ENCODE measurements around the gene POLR2E. TPM values are rescaled to one million over a fixed set of nuclear protein-coding genes. Genes with fewer than 3 reads are reported as not detected.

POLR2E gene
- total RNA-seq, 4 donors from 2014 or later: 117 to 228 (median 150) TPM

GRCh38 chr19:1128106-1128505 is 32.9 kb upstream of the POLR2E start:
- 92 to 100% methylated on average over 1 to 17 of the region's 17 CpGs for WGBS, 2 donors (ENCODE audit: low coverage in 1 of 2)
- Histone ChIP-seq H3K9me3 (no peaks in the 10 kb centered on the region), H3K27ac (no peak overlapping the region), H3K4me3 (no peak overlapping the region), H3K4me1 (peaks cover 0 to 75% (median 20%) of the 10 kb centered on the region in 3 donors), H3K36me3 (peaks cover 0 to 57% of the 10 kb centered on the region in 2 donors), H3K27me3 (no peaks in the 10 kb centered on the region)
- ATAC-seq: no peak
- TF ChIP-seq, protein P1, sequence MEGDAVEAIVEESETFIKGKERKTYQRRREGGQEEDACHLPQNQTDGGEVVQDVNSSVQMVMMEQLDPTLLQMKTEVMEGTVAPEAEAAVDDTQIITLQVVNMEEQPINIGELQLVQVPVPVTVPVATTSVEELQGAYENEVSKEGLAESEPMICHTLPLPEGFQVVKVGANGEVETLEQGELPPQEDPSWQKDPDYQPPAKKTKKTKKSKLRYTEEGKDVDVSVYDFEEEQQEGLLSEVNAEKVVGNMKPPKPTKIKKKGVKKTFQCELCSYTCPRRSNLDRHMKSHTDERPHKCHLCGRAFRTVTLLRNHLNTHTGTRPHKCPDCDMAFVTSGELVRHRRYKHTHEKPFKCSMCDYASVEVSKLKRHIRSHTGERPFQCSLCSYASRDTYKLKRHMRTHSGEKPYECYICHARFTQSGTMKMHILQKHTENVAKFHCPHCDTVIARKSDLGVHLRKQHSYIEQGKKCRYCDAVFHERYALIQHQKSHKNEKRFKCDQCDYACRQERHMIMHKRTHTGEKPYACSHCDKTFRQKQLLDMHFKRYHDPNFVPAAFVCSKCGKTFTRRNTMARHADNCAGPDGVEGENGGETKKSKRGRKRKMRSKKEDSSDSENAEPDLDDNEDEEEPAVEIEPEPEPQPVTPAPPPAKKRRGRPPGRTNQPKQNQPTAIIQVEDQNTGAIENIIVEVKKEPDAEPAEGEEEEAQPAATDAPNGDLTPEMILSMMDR (IDR thresholded peaks at IDR 0.05): no peak
- TF ChIP-seq POLR2AphosphoS5 (IDR thresholded peaks at IDR 0.05) (no peak), POLR2A (IDR thresholded peaks at IDR 0.05) (no peak), EP300 (IDR thresholded peaks at IDR 0.05) (no peak)

- Histone ChIP-seq H3K9me3 (no peaks in the 10 kb centered on the region), H3K27ac (no peak overlapping the region), H3K27me3 (no peaks in the 10 kb centered on the region), H3K36me3 (peaks cover 0 to 66% of the 10 kb centered on the region in 2 donors), H3K4me3 (no peak overlapping the region), H3K4me1 (peaks cover 0 to 70% (median 11%) of the 10 kb centered on the region in 3 donors)
- TF ChIP-seq, protein P1 (IDR thresholded peaks at IDR 0.05): no peak
- TF ChIP-seq POLR2AphosphoS5 (IDR thresholded peaks at IDR 0.05) (no peak), POLR2A (IDR thresholded peaks at IDR 0.05) (no peak), EP300 (IDR thresholded peaks at IDR 0.05) (no peak)
- ATAC-seq: no peak
- 75% methylated on average over 5 of the region's 33 CpGs; no CpG with 5 or more reads in 1 of the 2 donors for WGBS, 2 donors (ENCODE audit: low coverage in 1 of 2)
These were observed 32.0 kb upstream of the POLR2E start for GRCh38 chr19:1126984-1127760.

- ATAC-seq: no peak
- H3K4me1 ChIP-seq: peaks cover 0 to 57% (median 5%) of the 10 kb centered on the region in 3 donors
- no peak overlapping the region for H3K4me3 ChIP-seq
- H3K36me3 ChIP-seq: peaks cover 0 to 79% of the 10 kb centered on the region in 2 donors
- TF ChIP-seq POLR2A (IDR thresholded peaks at IDR 0.05) (no peak), POLR2AphosphoS5 (IDR thresholded peaks at IDR 0.05) (peak; percentile 8)
- TF ChIP-seq, protein P1 (IDR thresholded peaks at IDR 0.05): no peak
- 87 to 95% methylated on average over 4 to 19 of the region's 33 CpGs for WGBS, 2 donors (ENCODE audit: low coverage in 1 of 2)
- H3K27ac ChIP-seq: no peak overlapping the region
- H3K9me3 ChIP-seq: no peaks in the 10 kb centered on the region
- H3K27me3 ChIP-seq: no peaks in the 10 kb centered on the region
These were observed 30.7 kb upstream of the POLR2E start for GRCh38 chr19:1125601-1126467.

DNA sequence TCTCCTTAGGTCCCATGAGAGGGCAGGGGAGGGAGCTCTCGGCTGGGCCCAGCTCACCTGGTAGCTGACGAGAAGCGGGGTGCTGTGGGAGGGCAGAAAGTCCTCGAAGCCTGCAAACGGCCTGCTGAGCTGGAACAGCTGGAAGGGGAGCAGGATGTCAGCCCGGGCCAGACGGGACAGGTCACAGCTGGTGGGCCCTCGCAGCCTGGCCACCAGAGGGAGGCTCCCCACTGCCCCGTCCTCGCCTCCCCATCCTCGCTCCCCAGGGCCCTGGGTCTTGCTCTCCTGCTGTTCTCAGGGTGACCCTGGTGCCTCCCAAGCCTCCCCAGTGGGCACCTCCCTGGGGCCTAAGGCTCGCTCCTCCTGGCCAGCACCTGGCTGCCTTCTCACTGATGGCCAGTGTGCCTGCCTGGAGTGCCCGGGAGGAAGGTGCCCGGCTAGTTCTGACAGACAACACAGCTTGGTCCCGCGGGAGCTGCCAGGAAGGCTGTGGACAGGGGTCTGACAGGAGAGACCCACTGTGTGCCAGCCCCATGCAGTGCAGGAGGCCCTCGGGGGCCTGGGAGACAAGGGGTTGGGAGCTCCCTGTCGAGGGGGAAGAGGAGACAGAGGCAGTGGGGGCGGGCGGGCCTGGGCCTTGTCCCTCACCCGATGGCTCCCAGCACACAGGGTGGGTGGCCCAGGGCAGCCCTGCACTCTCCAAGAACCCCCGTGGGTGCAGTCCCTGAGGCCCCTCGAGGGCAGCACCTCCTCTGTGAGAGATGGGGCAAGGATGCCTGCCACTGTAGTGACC is 28.9 kb upstream of the POLR2E start:
- Histone ChIP-seq H3K9me3 (no peaks in the 10 kb centered on the region), H3K27ac (peak overlapping the region in 2 of 4 donors; percentile 30 to 48), H3K27me3 (no peaks in the 10 kb centered on the region), H3K4me1 (peaks cover 0 to 39% (median 0%) of the 10 kb centered on the region in 3 donors), H3K4me3 (no peak overlapping the region), H3K36me3 (peaks cover 0 to 92% of the 10 kb centered on the region in 2 donors)
- peak; percentile 29 for ATAC-seq
- no peak for TF ChIP-seq EP300 (IDR thresholded peaks at IDR 0.05)
- no peak for TF ChIP-seq POLR2A (IDR thresholded peaks at IDR 0.05)
- no peak for TF ChIP-seq POLR2AphosphoS5 (IDR thresholded peaks at IDR 0.05)
- TF ChIP-seq, protein P1 (IDR thresholded peaks at IDR 0.05): no peak
- WGBS, 2 donors (ENCODE audit: low coverage in 1 of 2): no CpG with 5 or more reads among the region's 23 CpGs
